ENCODE results near the gene DNMT3L. TPM values are rescaled to one million over a fixed set of nuclear protein-coding genes. Genes with fewer than 3 reads are reported as not detected.

DNMT3L gene
- total RNA-seq, 1 experiment from 2014 or later = not detected

DNA sequence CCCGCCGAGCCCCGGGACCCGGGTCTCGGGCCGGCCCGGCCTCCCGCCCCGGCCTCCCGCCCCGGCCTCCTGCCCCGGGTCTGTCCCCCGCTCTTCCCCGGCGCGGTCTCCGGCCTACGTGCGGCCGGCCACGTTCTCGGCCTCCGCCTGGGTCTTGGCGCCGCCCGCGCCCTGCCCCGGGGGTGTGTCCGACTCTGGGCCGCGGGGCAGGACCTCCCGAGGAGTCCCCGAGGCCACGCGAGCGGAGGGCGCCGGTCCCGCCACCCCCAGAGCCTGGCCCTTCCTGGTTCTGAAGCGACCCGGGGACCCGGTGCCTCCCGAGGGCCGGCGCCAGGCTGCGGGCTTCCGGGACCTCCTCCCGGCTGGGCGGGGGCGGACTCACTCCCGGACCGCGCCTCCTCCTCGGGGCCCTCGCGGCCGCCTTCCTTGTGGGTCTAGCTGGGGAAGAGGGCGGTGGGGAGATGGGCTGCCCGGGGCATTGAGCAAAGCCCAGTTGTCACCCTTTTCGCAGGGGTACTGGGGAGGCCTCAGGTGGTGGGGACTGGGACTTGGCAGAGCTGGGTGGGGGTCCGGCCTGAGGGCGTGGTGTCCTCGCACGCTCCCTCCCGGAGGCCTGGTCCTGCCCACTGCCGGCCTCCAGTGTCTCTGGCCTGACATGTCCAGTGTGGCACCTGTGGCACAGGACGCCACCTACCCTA, 38.7 kb upstream of the DNMT3L start (continued):
- TF ChIP-seq ZNF263 (CRISPR knock-in tag; IDR thresholded peaks at IDR 0.05; ENCODE audit: low read depth) = no peak
- TF ChIP-seq, protein P1, sequence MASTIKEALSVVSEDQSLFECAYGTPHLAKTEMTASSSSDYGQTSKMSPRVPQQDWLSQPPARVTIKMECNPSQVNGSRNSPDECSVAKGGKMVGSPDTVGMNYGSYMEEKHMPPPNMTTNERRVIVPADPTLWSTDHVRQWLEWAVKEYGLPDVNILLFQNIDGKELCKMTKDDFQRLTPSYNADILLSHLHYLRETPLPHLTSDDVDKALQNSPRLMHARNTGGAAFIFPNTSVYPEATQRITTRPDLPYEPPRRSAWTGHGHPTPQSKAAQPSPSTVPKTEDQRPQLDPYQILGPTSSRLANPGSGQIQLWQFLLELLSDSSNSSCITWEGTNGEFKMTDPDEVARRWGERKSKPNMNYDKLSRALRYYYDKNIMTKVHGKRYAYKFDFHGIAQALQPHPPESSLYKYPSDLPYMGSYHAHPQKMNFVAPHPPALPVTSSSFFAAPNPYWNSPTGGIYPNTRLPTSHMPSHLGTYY (CRISPR knock-in tag; IDR thresholded peaks at IDR 0.05) = no peak
- TF ChIP-seq ELF4 (CRISPR knock-in tag; IDR thresholded peaks at IDR 0.05; ENCODE audit: low read depth) = no peak
- TF ChIP-seq, protein P2, sequence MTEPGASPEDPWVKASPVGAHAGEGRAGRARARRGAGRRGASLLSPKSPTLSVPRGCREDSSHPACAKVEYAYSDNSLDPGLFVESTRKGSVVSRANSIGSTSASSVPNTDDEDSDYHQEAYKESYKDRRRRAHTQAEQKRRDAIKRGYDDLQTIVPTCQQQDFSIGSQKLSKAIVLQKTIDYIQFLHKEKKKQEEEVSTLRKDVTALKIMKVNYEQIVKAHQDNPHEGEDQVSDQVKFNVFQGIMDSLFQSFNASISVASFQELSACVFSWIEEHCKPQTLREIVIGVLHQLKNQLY (CRISPR knock-in tag; IDR thresholded peaks at IDR 0.05) = no peak
- TF ChIP-seq, protein P3, sequence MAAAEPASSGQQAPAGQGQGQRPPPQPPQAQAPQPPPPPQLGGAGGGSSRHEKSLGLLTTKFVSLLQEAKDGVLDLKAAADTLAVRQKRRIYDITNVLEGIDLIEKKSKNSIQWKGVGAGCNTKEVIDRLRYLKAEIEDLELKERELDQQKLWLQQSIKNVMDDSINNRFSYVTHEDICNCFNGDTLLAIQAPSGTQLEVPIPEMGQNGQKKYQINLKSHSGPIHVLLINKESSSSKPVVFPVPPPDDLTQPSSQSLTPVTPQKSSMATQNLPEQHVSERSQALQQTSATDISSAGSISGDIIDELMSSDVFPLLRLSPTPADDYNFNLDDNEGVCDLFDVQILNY (CRISPR knock-in tag; IDR thresholded peaks at IDR 0.05) = peak; percentile 81; the same call in 1 of the 2 replicates

DNA sequence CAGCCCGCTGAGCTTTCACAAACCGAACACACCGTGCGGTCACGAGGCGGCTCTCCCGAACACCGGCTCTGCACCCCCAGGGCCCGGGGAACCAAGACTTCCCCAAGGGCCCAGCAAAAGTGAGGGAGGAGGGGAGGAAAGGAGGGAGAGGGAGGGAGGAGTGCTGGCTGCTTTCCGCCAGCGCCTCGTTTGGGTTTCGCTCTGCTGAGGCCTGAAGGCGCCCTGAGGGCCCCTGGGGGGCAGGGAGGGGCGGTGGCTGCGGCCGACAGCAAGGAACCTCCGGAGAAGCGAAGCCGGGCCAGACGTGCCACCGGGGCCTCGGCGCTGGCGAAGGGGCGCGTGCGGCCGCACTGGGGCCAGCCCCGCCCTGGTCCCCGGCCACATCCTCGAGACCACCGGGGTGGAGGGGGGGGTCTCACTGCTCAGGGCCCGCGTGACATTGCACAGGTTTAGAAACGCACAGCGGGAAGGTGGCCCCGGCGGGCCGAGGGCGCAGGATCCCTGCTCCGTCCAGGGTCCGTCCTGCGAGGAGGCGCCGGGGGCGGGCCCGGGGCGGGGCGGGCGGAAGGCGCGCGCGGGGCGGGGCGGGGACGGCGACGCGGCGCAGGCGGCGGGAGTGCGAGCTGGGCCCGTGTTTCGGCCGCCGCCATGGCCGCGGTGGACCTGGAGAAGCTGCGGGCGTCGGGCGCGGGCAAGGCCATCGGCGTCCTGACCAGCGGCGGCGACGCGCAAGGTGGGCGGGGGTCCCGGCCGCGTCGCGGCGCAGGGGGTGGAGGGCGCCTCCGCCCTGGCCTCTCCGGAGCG, 38.0 kb upstream of the DNMT3L start, which contains the start of gene PFKL:
Gene PFKL, plus strand, starts transcription at position 596 of the 804 bp plus-strand sequence. Its CDS starts 53 bp downstream, at position 649.
- ChIA-PET CTCF (interaction anchor here (0.5 to 1.0 kb wide), 3 partner anchors 38 to 458 kb away, joined by 3 to 4 read pairs (median 3); no protein-coding TSS in a partner anchor), POLR2A (no interaction called here)
- Mint-ChIP-seq H3K27ac (peak within 1 kb of the TSS; percentile 70), H3K4me1 (peaks cover 29% of the 10 kb centered on the region), H3K27me3 (ENCODE audit: low read depth) (peaks cover 11% of the 10 kb centered on the region), H3K36me3 (no peaks in the 10 kb centered on the region), H3K9me3 (no peaks in the 10 kb centered on the region), H3K4me3 (peak within 1 kb of the TSS; percentile 80)
- peak; percentile 52 for ATAC-seq
- peak; percentile 60 for DNase-seq (ENCODE audit: low spot score)
- TF ChIP-seq, protein P4, sequence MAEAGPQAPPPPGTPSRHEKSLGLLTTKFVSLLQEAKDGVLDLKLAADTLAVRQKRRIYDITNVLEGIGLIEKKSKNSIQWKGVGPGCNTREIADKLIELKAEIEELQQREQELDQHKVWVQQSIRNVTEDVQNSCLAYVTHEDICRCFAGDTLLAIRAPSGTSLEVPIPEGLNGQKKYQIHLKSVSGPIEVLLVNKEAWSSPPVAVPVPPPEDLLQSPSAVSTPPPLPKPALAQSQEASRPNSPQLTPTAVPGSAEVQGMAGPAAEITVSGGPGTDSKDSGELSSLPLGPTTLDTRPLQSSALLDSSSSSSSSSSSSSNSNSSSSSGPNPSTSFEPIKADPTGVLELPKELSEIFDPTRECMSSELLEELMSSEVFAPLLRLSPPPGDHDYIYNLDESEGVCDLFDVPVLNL (CRISPR knock-in tag; IDR thresholded peaks at IDR 0.05; ENCODE audit: borderline replicate concordance, low read depth) = no peak
- TF ChIP-seq, protein P5, sequence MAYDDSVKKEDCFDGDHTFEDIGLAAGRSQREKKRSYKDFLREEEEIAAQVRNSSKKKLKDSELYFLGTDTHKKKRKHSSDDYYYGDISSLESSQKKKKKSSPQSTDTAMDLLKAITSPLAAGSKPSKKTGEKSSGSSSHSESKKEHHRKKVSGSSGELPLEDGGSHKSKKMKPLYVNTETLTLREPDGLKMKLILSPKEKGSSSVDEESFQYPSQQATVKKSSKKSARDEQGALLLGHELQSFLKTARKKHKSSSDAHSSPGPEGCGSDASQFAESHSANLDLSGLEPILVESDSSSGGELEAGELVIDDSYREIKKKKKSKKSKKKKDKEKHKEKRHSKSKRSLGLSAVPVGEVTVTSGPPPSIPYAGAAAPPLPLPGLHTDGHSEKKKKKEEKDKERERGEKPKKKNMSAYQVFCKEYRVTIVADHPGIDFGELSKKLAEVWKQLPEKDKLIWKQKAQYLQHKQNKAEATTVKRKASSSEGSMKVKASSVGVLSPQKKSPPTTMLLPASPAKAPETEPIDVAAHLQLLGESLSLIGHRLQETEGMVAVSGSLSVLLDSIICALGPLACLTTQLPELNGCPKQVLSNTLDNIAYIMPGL (CRISPR knock-in tag; IDR thresholded peaks at IDR 0.05) = peak; percentile 88; the same call in 1 of the 2 replicates
- TF ChIP-seq, protein P6, sequence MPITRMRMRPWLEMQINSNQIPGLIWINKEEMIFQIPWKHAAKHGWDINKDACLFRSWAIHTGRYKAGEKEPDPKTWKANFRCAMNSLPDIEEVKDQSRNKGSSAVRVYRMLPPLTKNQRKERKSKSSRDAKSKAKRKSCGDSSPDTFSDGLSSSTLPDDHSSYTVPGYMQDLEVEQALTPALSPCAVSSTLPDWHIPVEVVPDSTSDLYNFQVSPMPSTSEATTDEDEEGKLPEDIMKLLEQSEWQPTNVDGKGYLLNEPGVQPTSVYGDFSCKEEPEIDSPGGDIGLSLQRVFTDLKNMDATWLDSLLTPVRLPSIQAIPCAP (CRISPR knock-in tag; IDR thresholded peaks at IDR 0.05) = no peak
- TF ChIP-seq ZNF423 (CRISPR knock-in tag; IDR thresholded peaks at IDR 0.05) (no peak), JUN (CRISPR knock-in tag; IDR thresholded peaks at IDR 0.05) (no peak), CREB1 (CRISPR knock-in tag; IDR thresholded peaks at IDR 0.05) (no peak), SOX15 (CRISPR knock-in tag; IDR thresholded peaks at IDR 0.05) (no peak), ATF1 (CRISPR knock-in tag; IDR thresholded peaks at IDR 0.05) (0 out of 2 replicates have a peak, but pooled peaks have one; percentile 35), ETV6 (CRISPR knock-in tag; IDR thresholded peaks at IDR 0.05) (peak; percentile 57; the same call in 1 of the 2 replicates), SP1 (CRISPR knock-in tag; conservative IDR thresholded peaks at IDR 0.05) (peak; percentile 72), GABPB1 (CRISPR knock-in tag; IDR thresholded peaks at IDR 0.05) (0 out of 2 replicates have a peak, but pooled peaks have one; percentile 24), TCF7 (CRISPR knock-in tag; IDR thresholded peaks at IDR 0.05; ENCODE audit: low read depth) (no peak), ZNF671 (CRISPR knock-in tag; IDR thresholded peaks at IDR 0.05) (no peak), GRHL2 (CRISPR knock-in tag; IDR thresholded peaks at IDR 0.05; ENCODE audit: insufficient replicate concordance, severe bottlenecking) (no peak)
- TF ChIP-seq, protein P7, sequence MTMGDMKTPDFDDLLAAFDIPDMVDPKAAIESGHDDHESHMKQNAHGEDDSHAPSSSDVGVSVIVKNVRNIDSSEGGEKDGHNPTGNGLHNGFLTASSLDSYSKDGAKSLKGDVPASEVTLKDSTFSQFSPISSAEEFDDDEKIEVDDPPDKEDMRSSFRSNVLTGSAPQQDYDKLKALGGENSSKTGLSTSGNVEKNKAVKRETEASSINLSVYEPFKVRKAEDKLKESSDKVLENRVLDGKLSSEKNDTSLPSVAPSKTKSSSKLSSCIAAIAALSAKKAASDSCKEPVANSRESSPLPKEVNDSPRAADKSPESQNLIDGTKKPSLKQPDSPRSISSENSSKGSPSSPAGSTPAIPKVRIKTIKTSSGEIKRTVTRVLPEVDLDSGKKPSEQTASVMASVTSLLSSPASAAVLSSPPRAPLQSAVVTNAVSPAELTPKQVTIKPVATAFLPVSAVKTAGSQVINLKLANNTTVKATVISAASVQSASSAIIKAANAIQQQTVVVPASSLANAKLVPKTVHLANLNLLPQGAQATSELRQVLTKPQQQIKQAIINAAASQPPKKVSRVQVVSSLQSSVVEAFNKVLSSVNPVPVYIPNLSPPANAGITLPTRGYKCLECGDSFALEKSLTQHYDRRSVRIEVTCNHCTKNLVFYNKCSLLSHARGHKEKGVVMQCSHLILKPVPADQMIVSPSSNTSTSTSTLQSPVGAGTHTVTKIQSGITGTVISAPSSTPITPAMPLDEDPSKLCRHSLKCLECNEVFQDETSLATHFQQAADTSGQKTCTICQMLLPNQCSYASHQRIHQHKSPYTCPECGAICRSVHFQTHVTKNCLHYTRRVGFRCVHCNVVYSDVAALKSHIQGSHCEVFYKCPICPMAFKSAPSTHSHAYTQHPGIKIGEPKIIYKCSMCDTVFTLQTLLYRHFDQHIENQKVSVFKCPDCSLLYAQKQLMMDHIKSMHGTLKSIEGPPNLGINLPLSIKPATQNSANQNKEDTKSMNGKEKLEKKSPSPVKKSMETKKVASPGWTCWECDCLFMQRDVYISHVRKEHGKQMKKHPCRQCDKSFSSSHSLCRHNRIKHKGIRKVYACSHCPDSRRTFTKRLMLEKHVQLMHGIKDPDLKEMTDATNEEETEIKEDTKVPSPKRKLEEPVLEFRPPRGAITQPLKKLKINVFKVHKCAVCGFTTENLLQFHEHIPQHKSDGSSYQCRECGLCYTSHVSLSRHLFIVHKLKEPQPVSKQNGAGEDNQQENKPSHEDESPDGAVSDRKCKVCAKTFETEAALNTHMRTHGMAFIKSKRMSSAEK (CRISPR knock-in tag; IDR thresholded peaks at IDR 0.05; ENCODE audit: borderline replicate concordance) = no peak
- TF ChIP-seq, protein P8, sequence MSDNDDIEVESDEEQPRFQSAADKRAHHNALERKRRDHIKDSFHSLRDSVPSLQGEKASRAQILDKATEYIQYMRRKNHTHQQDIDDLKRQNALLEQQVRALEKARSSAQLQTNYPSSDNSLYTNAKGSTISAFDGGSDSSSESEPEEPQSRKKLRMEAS (CRISPR knock-in tag; IDR thresholded peaks at IDR 0.05) = peak; percentile 66
- TF ChIP-seq, protein P2 (CRISPR knock-in tag; IDR thresholded peaks at IDR 0.05) = no peak

Measured in WTC11 (cell line).